Peyer's patch (tissue), 4 donors: ENCODE results near the gene STK32B. TPM values are rescaled to one million over a fixed set of nuclear protein-coding genes. Genes with fewer than 3 reads are reported as not detected.

ENCODE experiments used
- DNase-seq, 3 donors: peaks; one replicate each; pipeline ENCODE4 v3.0.0-alpha.2; 2017 to 2019
- H3K27ac ChIP-seq, 4 donors: fragments of 200-600 bp; sonication (generic); one replicate each; pipeline ENCODE4 v1.5.1; 2016 to 2019
- H3K27me3 ChIP-seq, 2 donors: fragments of 200-600 bp; sonication (generic); one replicate each; pipeline ENCODE4 v1.5.1; 2019
- H3K36me3 ChIP-seq, 3 donors: fragments of 200-600 bp; sonication (generic); one replicate each; pipeline ENCODE4 v1.5.1; 2016 to 2019
- H3K4me1 ChIP-seq, 4 donors: fragments of 200-600 bp; sonication (generic); one replicate each; pipeline ENCODE4 v1.5.1; 2016 to 2019
- H3K4me3 ChIP-seq, 4 donors: fragments of 200-600 bp; sonication (generic); 1 replicate in 3 of 4; 2 replicates in 1 of 4; pipeline ENCODE4 v1.5.1; 2016 to 2019; ENCODE audit warnings: mild to moderate bottlenecking in 1 of 4
- H3K9me3 ChIP-seq, 4 donors: fragments of 200-600 bp; sonication (generic); one replicate each; pipeline ENCODE4 v1.5.1; 2016 to 2019; ENCODE audit warnings: mild to moderate bottlenecking in 1 of 4
- CTCF ChIP-seq, 6 experiments: fragments of 450-650 bp in 4 of 6; fragments of 200-600 bp in 2 of 6; sonication (generic) in 1 of 6; IDR thresholded peaks; one replicate each; pipeline ENCODE4 v1.5.1; 2017 to 2019; ENCODE audit warnings: antibody characterized with exemption in 6 of 6, mild to moderate bottlenecking in 3 of 6, moderate library complexity in 1 of 6
- POLR2A ChIP-seq, 2 donors: fragments of 450-650 bp; IDR thresholded peaks; one replicate each; pipeline ENCODE4 v1.5.1; 2017; ENCODE audit warnings: antibody characterized with exemption in 2 of 2, mild to moderate bottlenecking in 2 of 2, moderate library complexity in 2 of 2
- total RNA-seq, 4 donors: library from RNA; depleted of rRNA; stranded (reverse); fragments of >200 nt; gene quantifications; one replicate each; pipeline ENCODE4 v1.1.0, GENCODE V29; 2016

STK32B gene
- total RNA-seq, 4 donors from 2014 or later, result 0.35 to 3.3 (median 1.3) TPM

- Histone ChIP-seq H3K27ac (no peak overlapping the region), H3K9me3 (no peaks in the 10 kb centered on the region), H3K4me3 (no peak overlapping the region), H3K4me1 (no peaks in the 10 kb centered on the region), H3K36me3 (no peaks in the 10 kb centered on the region), H3K27me3 (no peaks in the 10 kb centered on the region)
- no peak for DNase-seq
- TF ChIP-seq CTCF (IDR thresholded peaks at IDR 0.05) (no peak), POLR2A (IDR thresholded peaks at IDR 0.05) (no peak)
Observed at GRCh38 chr4:5118994-5119835, 67.9 kb downstream of the STK32B start.

GRCh38 chr4:5120067-5120466 is 68.8 kb downstream of the STK32B start:
- Histone ChIP-seq H3K27me3 (no peaks in the 10 kb centered on the region), H3K36me3 (no peaks in the 10 kb centered on the region), H3K4me1 (no peaks in the 10 kb centered on the region), H3K9me3 (no peaks in the 10 kb centered on the region), H3K4me3 (no peak overlapping the region), H3K27ac (no peak overlapping the region)
- no peak for TF ChIP-seq CTCF (IDR thresholded peaks at IDR 0.05)
- TF ChIP-seq POLR2A (IDR thresholded peaks at IDR 0.05), result no peak
- DNase-seq, result no peak

GRCh38 chr4:5120468-5120867 is 69.2 kb downstream of the STK32B start:
- H3K27me3 ChIP-seq, result no peaks in the 10 kb centered on the region

GRCh38 chr4:5122114-5122513 is 70.8 kb downstream of the STK32B start:
- Histone ChIP-seq H3K36me3 (no peaks in the 10 kb centered on the region), H3K27ac (no peak overlapping the region), H3K4me3 (no peak overlapping the region), H3K9me3 (no peaks in the 10 kb centered on the region), H3K4me1 (no peaks in the 10 kb centered on the region), H3K27me3 (no peaks in the 10 kb centered on the region)
- DNase-seq, result no peak
- TF ChIP-seq POLR2A (IDR thresholded peaks at IDR 0.05), result no peak
- TF ChIP-seq CTCF (IDR thresholded peaks at IDR 0.05), result no peak

More at GRCh38 chr4:5120468-5120867, 69.2 kb downstream of the STK32B start:
- Histone ChIP-seq H3K4me3 (no peak overlapping the region), H3K9me3 (no peaks in the 10 kb centered on the region), H3K27ac (no peak overlapping the region), H3K4me1 (no peaks in the 10 kb centered on the region), H3K36me3 (no peaks in the 10 kb centered on the region)
- DNase-seq, result no peak
- TF ChIP-seq POLR2A (IDR thresholded peaks at IDR 0.05) (no peak), CTCF (IDR thresholded peaks at IDR 0.05) (no peak)

- no peaks in the 10 kb centered on the region for H3K4me1 ChIP-seq
- no peaks in the 10 kb centered on the region for H3K36me3 ChIP-seq
- no peaks in the 10 kb centered on the region for H3K9me3 ChIP-seq
- no peaks in the 10 kb centered on the region for H3K27me3 ChIP-seq
- H3K4me3 ChIP-seq, result no peak overlapping the region
- DNase-seq, result no peak
- no peak overlapping the region for H3K27ac ChIP-seq
- TF ChIP-seq POLR2A (IDR thresholded peaks at IDR 0.05) (no peak), CTCF (IDR thresholded peaks at IDR 0.05) (no peak)
Observed at GRCh38 chr4:5124876-5125275, 73.6 kb downstream of the STK32B start.
